Trophoblast cell (in vitro differentiated cells and primary cell): Measurements from ENCODE around the gene EXOC3L4.

ENCODE experiments used
- DNase-seq, 2 donors: peaks; one replicate each; pipeline ENCODE4 v3.0.0-alpha.2; 2016
- H2AFZ ChIP-seq: 2 replicates; pipeline ENCODE4 v1.6.1; 2013; ENCODE audit warnings: low read length, moderate library complexity, mild to moderate bottlenecking; ENCODE audit not compliant: insufficient read depth, poor library complexity
- H2AK5ac ChIP-seq: 2 replicates; pipeline ENCODE4 v1.6.1; 2013; ENCODE audit warnings: mild to moderate bottlenecking, low read length
- H2BK120ac ChIP-seq: 2 replicates; pipeline ENCODE4 v1.6.1; 2013; ENCODE audit warnings: low read length, mild to moderate bottlenecking, moderate library complexity; ENCODE audit not compliant: insufficient read depth, poor library complexity
- H2BK12ac ChIP-seq: 2 replicates; pipeline ENCODE4 v1.6.1; 2013; ENCODE audit warnings: mild to moderate bottlenecking, low read length, moderate library complexity
- H2BK5ac ChIP-seq: 2 replicates; pipeline ENCODE4 v1.6.1; 2013; ENCODE audit warnings: low read length, low read depth, moderate library complexity, mild to moderate bottlenecking; ENCODE audit not compliant: poor library complexity
- H3K14ac ChIP-seq: 2 replicates; pipeline ENCODE4 v1.6.1; 2013; ENCODE audit warnings: mild to moderate bottlenecking, low read length
- H3K18ac ChIP-seq: 2 replicates; pipeline ENCODE4 v1.6.1; 2013; ENCODE audit warnings: mild to moderate bottlenecking, low read length
- H3K23ac ChIP-seq: 2 replicates; pipeline ENCODE4 v1.6.1; 2013; ENCODE audit warnings: low read length
- H3K27ac ChIP-seq: 2 replicates; pipeline ENCODE4 v1.5.1; 2013; ENCODE audit warnings: low read depth, mild to moderate bottlenecking, inconsistent platforms, low read length, moderate library complexity
- H3K27me3 ChIP-seq: 2 replicates; pipeline ENCODE4 v1.6.1; 2013; ENCODE audit warnings: inconsistent platforms, mild to moderate bottlenecking, low read length, moderate library complexity; ENCODE audit not compliant: insufficient read depth
- H3K36me3 ChIP-seq, 2 experiments: 1 replicate in 1 of 2; 2 replicates in 1 of 2; pipeline ENCODE4 v1.6.1; 2013; ENCODE audit warnings: low read length in 2 of 2, mild to moderate bottlenecking in 2 of 2, moderate library complexity in 1 of 2; ENCODE audit not compliant: insufficient read depth in 2 of 2, control insufficient read depth in 1 of 2
- H3K4ac ChIP-seq: 2 replicates; pipeline ENCODE4 v1.6.1; 2013; ENCODE audit warnings: low read depth, mild to moderate bottlenecking, low read length, moderate library complexity
- H3K4me1 ChIP-seq, 2 experiments: 1 replicate in 1 of 2; 2 replicates in 1 of 2; pipeline ENCODE4 v1.6.1; 2013; ENCODE audit warnings: low read length in 2 of 2, mild to moderate bottlenecking in 2 of 2, moderate library complexity in 1 of 2; ENCODE audit not compliant: insufficient read depth in 2 of 2, control insufficient read depth in 1 of 2
- H3K4me2 ChIP-seq: 2 replicates; pipeline ENCODE4 v1.6.1; 2013; ENCODE audit warnings: inconsistent platforms, mild to moderate bottlenecking, low read length, moderate library complexity
- H3K4me3 ChIP-seq: 2 replicates; pipeline ENCODE4 v1.5.1; 2013; ENCODE audit warnings: mild to moderate bottlenecking, low read depth, low read length, inconsistent platforms
- H3K79me1 ChIP-seq: one replicate; pipeline ENCODE4 v1.6.1; 2013; ENCODE audit warnings: low read length
- H3K79me2 ChIP-seq: 2 replicates; pipeline ENCODE4 v1.6.1; 2013; ENCODE audit warnings: low read length, mild to moderate bottlenecking; ENCODE audit not compliant: control insufficient read depth, insufficient read depth, poor library complexity
- H3K9ac ChIP-seq: 2 replicates; pipeline ENCODE4 v1.6.1; 2013; ENCODE audit warnings: mild to moderate bottlenecking, low read length
- H3K9me3 ChIP-seq: 2 replicates; pipeline ENCODE4 v1.6.1; 2013; ENCODE audit warnings: low read depth, mild to moderate bottlenecking, control low read depth, inconsistent platforms, low read length; ENCODE audit not compliant: insufficient read depth
- H4K12ac ChIP-seq: 2 replicates; pipeline ENCODE4 v1.6.1; 2013; ENCODE audit warnings: low read depth, mild to moderate bottlenecking, low read length, moderate library complexity
- H4K8ac ChIP-seq: 2 replicates; pipeline ENCODE4 v1.6.1; 2013; ENCODE audit warnings: low read depth, mild to moderate bottlenecking, low read length, moderate library complexity
- H4K91ac ChIP-seq: one replicate; pipeline ENCODE4 v1.6.1; 2013; ENCODE audit warnings: low read depth, mild to moderate bottlenecking, low read length, moderate library complexity
- WGBS: extraction: QIAGEN DNeasy Blood & Tissue Kit; methylation state at CpG from one replicate; pipeline ENCODE4 v1.1.7; 2013; ENCODE audit warnings: missing lambda C conversion rate; ENCODE audit not compliant: insufficient read length, insufficient coverage; ENCODE audit errors: extremely low coverage; 5-methylcytosine and 5-hydroxymethylcytosine counted together

The EXOC3L4 gene

GRCh38 chr14:103088921-103089320 is 5.6 kb upstream of the EXOC3L4 start:
- Histone ChIP-seq H2AFZ (no peak overlapping the region), H3K79me2 (no peaks in the 10 kb centered on the region), H3K23ac (no peak overlapping the region), H3K4ac (no peak overlapping the region), H3K18ac (no peak overlapping the region), H2BK120ac (no peak overlapping the region), H2AK5ac (no peak overlapping the region), H4K12ac (no peak overlapping the region), H3K9ac (no peak overlapping the region), H3K4me2 (no peak overlapping the region), H3K27me3 (peaks cover 17% of the 10 kb centered on the region), H3K9me3 (peaks cover 4% of the 10 kb centered on the region), H3K14ac (no peak overlapping the region), H3K27ac (no peak overlapping the region), H4K8ac (no peak overlapping the region), H2BK12ac (no peak overlapping the region), H3K4me1 (peaks cover 4 to 8% of the 10 kb centered on the region in 2 experiments), H3K36me3 (no peaks in the 10 kb centered on the region), H3K79me1 (no peaks in the 10 kb centered on the region), H3K4me3 (no peak overlapping the region), H4K91ac (no peak overlapping the region), H2BK5ac (no peak overlapping the region)
- no peak for DNase-seq
- no CpG with 5 or more reads among the region's 6 CpGs for WGBS

DNA sequence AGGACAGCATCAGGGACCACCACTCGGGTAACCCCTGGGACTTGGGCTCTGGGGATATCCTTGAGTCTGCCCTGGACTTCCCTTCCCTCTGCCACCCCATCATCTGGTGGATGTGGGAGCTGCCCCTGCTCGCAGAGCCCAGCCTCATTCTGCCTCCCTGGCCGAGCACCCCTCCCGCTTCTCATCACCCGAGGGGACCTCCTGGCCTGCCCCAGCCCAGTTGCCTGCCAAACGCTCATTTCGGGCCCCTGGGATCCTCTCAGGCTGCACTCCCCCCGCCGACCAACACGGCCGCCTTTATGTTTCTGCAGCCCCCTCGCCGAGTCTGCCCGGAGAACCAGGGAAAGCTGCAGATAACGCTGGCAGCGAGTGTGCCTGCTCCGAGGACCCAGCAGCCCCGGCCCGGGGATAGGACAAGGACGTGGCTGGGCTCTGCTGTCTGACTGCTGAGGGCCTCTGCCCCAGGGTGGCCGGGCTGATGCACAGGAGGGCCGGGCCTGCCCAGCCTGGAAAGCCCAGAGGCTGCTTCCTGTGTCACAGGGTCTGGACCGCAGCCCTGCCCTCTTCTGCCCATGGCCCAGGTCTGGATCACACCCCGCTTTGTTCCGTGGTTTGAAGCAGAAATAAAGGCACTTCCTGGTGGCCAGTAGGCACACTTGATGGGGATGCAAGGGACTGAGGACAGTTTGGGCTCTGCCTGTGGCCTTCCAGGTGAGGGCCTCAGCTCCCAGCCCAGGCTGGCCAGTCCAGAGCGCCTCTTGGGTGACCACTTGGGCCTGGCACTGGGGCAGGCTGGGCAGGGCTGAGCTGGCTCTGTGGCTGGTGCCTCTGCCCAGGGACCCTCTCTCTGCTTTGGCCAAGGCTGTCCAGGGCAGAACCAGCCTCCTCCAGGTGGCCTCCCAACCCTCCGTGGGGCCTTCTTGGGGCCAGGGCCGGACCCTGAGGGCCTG is 4.9 kb upstream of the EXOC3L4 start:
- Histone ChIP-seq H3K23ac (no peak overlapping the region), H3K18ac (no peak overlapping the region), H3K9me3 (no peaks in the 10 kb centered on the region), H4K12ac (no peak overlapping the region), H4K8ac (no peak overlapping the region), H2BK5ac (no peak overlapping the region), H2AK5ac (peak overlapping the region; percentile 33), H3K79me2 (no peaks in the 10 kb centered on the region), H3K79me1 (no peaks in the 10 kb centered on the region), H3K36me3 (no peaks in the 10 kb centered on the region), H3K9ac (no peak overlapping the region), H3K27ac (no peak overlapping the region), H2BK12ac (no peak overlapping the region), H3K4ac (no peak overlapping the region), H3K14ac (no peak overlapping the region), H3K27me3 (peaks cover 10% of the 10 kb centered on the region), H2AFZ (no peak overlapping the region), H3K4me1 (peaks cover 4 to 8% of the 10 kb centered on the region in 2 experiments), H4K91ac (no peak overlapping the region), H3K4me3 (no peak overlapping the region), H3K4me2 (no peak overlapping the region), H2BK120ac (no peak overlapping the region)
- DNase-seq, result no peak
- WGBS, result no CpG with 5 or more reads among the region's 28 CpGs

GRCh38 chr14:103090481-103091020 is 4.0 kb upstream of the EXOC3L4 start:
- Histone ChIP-seq H3K18ac (no peak overlapping the region), H4K91ac (no peak overlapping the region), H3K4me1 (peaks cover 4 to 8% of the 10 kb centered on the region in 2 experiments), H2BK12ac (no peak overlapping the region), H3K9me3 (no peaks in the 10 kb centered on the region), H3K79me1 (no peaks in the 10 kb centered on the region), H3K79me2 (no peaks in the 10 kb centered on the region), H3K14ac (no peak overlapping the region), H3K23ac (no peak overlapping the region), H4K12ac (no peak overlapping the region), H2BK5ac (no peak overlapping the region), H3K9ac (no peak overlapping the region), H3K4me3 (no peak overlapping the region), H3K4me2 (no peak overlapping the region), H2BK120ac (no peak overlapping the region), H4K8ac (no peak overlapping the region), H2AFZ (no peak overlapping the region), H2AK5ac (no peak overlapping the region), H3K36me3 (no peaks in the 10 kb centered on the region), H3K4ac (no peak overlapping the region), H3K27me3 (peaks cover 7% of the 10 kb centered on the region), H3K27ac (no peak overlapping the region)
- WGBS, result no CpG with 5 or more reads among the region's 12 CpGs
- DNase-seq, result no peak

DNA sequence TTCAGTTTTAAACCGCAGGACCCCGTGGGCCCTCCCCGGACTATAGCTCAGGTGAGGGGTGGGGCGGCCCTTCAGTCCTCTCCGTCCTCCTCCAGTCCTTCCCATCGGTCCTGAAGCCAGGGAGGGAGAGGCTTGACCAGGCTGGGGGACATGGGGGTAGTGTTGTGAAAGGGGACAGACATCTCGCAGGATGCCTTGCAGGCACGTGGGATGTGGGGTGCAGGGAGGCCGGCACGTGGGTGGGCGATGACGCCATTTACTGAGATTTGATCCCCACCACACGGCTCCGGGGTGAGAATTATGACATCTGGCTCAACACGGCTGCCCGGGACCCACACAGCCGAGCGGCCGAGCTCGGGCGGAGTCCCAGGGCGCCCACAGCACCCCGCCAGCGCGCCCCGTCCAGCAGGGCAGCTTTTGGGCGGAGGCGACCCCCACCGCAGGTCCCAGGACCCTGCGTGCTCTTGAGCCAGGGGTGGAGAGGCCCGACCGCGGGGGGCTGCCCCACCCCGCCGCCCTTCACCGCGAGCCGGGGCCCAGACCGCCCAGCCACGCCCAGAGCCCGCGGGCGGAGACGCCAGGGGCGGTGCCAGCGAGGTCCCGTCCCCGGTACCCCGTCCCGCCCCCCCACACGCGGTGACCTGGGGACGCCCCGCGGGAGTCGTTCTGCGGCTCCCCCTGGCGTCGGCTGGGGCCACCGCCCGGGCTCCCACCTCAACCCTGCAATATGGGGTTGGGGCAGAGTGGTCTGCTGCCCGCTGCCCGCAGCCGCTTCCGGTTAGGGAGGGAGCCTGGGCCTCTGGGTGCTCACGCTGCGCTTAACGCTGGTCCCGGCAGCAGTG is 3.3 kb upstream of the EXOC3L4 start:
- WGBS, result no CpG with 5 or more reads among the region's 69 CpGs

More for the DNA sequence above, 3.3 kb upstream of the EXOC3L4 start:
- Histone ChIP-seq H3K79me2 (no peaks in the 10 kb centered on the region), H4K91ac (no peak overlapping the region), H3K4ac (no peak overlapping the region), H3K4me2 (peak overlapping the region; percentile 58), H2AFZ (no peak overlapping the region), H3K4me3 (peak overlapping the region; percentile 21), H2BK120ac (no peak overlapping the region), H3K23ac (no peak overlapping the region), H3K79me1 (no peaks in the 10 kb centered on the region), H4K12ac (no peak overlapping the region), H2BK5ac (no peak overlapping the region), H3K4me1 (peaks cover 4 to 8% of the 10 kb centered on the region in 2 experiments), H3K36me3 (no peaks in the 10 kb centered on the region), H2BK12ac (no peak overlapping the region), H3K27ac (no peak overlapping the region), H2AK5ac (no peak overlapping the region), H3K14ac (no peak overlapping the region), H3K9me3 (no peaks in the 10 kb centered on the region), H4K8ac (peak overlapping the region; percentile 41), H3K18ac (no peak overlapping the region), H3K27me3 (peaks cover 7% of the 10 kb centered on the region), H3K9ac (no peak overlapping the region)
- DNase-seq, result peak in 1 of 2 donors; percentile 47
